Neural cell (in vitro differentiated cells): Measurements from ENCODE around the gene PRPSAP1.

ENCODE experiments used
- EP300 ChIP-seq: fragments of 450-650 bp; conservative IDR thresholded peaks from 2 replicates; pipeline ENCODE4 v1.6.1; 2014; ENCODE audit warnings: antibody characterized with exemption, mild to moderate bottlenecking, moderate library complexity; ENCODE audit not compliant: poor library complexity, severe bottlenecking
- MXI1 ChIP-seq: fragments of 450-650 bp; conservative IDR thresholded peaks from 2 replicates; pipeline ENCODE4 v1.6.1; 2014; ENCODE audit warnings: antibody characterized with exemption, mild to moderate bottlenecking; ENCODE audit not compliant: poor library complexity, severe bottlenecking
- TF ChIP-seq, protein P1 (sequence below): fragments of 450-650 bp; IDR thresholded peaks from 2 replicates; pipeline ENCODE4 v1.5.1; 2014; ENCODE audit warnings: antibody characterized with exemption, mild to moderate bottlenecking, moderate library complexity; ENCODE audit not compliant: poor library complexity, severe bottlenecking

DNA sequence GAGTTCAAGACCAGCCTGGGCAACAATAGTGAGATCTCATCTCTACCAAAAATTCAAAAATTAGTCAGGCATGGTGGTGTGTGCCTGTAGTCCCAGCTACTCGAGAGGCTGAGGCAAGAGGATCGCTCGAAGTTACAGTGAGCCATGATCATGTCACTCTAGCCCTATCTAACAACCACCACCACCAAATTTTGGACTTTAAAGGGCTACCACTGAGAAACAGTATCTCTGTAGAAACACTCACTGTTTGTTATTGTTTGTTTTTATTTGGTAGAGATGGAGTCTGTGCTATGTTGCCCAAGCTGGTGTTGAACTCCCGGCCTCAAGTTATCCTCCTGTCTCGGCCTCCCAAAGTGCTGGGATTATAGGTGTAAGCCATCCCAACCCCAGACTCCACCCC, 89.8 kb downstream of the PRPSAP1 start:
- TF ChIP-seq MXI1, result no peak
- TF ChIP-seq, protein P1, sequence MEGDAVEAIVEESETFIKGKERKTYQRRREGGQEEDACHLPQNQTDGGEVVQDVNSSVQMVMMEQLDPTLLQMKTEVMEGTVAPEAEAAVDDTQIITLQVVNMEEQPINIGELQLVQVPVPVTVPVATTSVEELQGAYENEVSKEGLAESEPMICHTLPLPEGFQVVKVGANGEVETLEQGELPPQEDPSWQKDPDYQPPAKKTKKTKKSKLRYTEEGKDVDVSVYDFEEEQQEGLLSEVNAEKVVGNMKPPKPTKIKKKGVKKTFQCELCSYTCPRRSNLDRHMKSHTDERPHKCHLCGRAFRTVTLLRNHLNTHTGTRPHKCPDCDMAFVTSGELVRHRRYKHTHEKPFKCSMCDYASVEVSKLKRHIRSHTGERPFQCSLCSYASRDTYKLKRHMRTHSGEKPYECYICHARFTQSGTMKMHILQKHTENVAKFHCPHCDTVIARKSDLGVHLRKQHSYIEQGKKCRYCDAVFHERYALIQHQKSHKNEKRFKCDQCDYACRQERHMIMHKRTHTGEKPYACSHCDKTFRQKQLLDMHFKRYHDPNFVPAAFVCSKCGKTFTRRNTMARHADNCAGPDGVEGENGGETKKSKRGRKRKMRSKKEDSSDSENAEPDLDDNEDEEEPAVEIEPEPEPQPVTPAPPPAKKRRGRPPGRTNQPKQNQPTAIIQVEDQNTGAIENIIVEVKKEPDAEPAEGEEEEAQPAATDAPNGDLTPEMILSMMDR, result no peak
- no peak for TF ChIP-seq EP300
